Thoracic aorta (tissue), 2 donors: ENCODE measurements around the gene STAT5B. TPM values are rescaled to one million over a fixed set of nuclear protein-coding genes. Genes with fewer than 3 reads are reported as not detected.

ENCODE experiments used
- ATAC-seq: fragments of 150-250 bp; one replicate; pipeline ENCODE4 v1.8.0; 2017; ENCODE audit warnings: low read depth; ENCODE audit not compliant: insufficient number of reproducible peaks, low FRiP score
- DNase-seq: peaks from one replicate; pipeline ENCODE4 v3.0.0-alpha.2; 2020; ENCODE audit warnings: low spot score
- H3K27ac ChIP-seq, 2 donors: fragments of 200-600 bp; sonication (generic); 1 replicate in 1 of 2; 2 replicates in 1 of 2; pipeline ENCODE4 v1.5.1; 2016; ENCODE audit warnings: mild to moderate bottlenecking in 2 of 2, moderate library complexity in 2 of 2
- H3K27me3 ChIP-seq: fragments of 200-600 bp; sonication (generic); replicated peaks from 2 replicates; pipeline ENCODE4 v1.6.0; 2016; ENCODE audit warnings: mild to moderate bottlenecking; ENCODE audit not compliant: insufficient read depth
- H3K36me3 ChIP-seq: fragments of 200-600 bp; sonication (generic); one replicate; pipeline ENCODE4 v1.5.1; 2016
- H3K4me1 ChIP-seq, 2 donors: fragments of 200-600 bp; sonication (generic); 1 replicate in 1 of 2; 2 replicates in 1 of 2; pipeline versions ENCODE4 v1.5.1 to v1.6.0; 2016; ENCODE audit warnings: low read depth in 2 of 2, mild to moderate bottlenecking in 1 of 2; ENCODE audit not compliant: control insufficient read depth in 1 of 2
- H3K4me3 ChIP-seq: fragments of 200-600 bp; sonication (generic); 2 replicates; pipeline ENCODE4 v1.5.1; 2016; ENCODE audit warnings: mild to moderate bottlenecking
- H3K9me3 ChIP-seq: fragments of 200-600 bp; sonication (generic); 2 replicates; pipeline ENCODE4 v1.5.1; 2016
- CTCF ChIP-seq: fragments of 200-600 bp; sonication (generic); IDR thresholded peaks from one replicate; pipeline ENCODE4 v1.5.1; 2019; ENCODE audit warnings: antibody characterized with exemption
- total RNA-seq, 2 donors: library from RNA; depleted of rRNA; stranded (reverse); fragments of >200 nt; gene quantifications; one replicate each; pipeline versions ENCODE4 v1.1.0 to v1.2.3, GENCODE V29; 2016

STAT5B gene
- total RNA-seq, 2 donors from 2014 or later: 95.2 to 117 TPM

- Histone ChIP-seq H3K9me3 (no peaks in the 10 kb centered on the region), H3K36me3 (no peaks in the 10 kb centered on the region), H3K4me1 (peaks cover 8 to 34% of the 10 kb centered on the region in 2 donors), H3K27ac (no peak overlapping the region), H3K4me3 (no peak overlapping the region), H3K27me3 (no peaks in the 10 kb centered on the region)
- no peak for TF ChIP-seq CTCF
- ATAC-seq (no peak), DNase-seq (no peak)
Measured at GRCh38 chr17:42285346-42286050, 9.3 kb upstream of the STAT5B start.

GRCh38 chr17:42284566-42284965 is 8.4 kb upstream of the STAT5B start:
- Histone ChIP-seq H3K4me3 (no peak overlapping the region), H3K27ac (no peak overlapping the region), H3K9me3 (no peaks in the 10 kb centered on the region), H3K27me3 (no peaks in the 10 kb centered on the region), H3K36me3 (no peaks in the 10 kb centered on the region), H3K4me1 (peaks cover 8 to 27% of the 10 kb centered on the region in 2 donors)
- no peak for ATAC-seq
- DNase-seq: no peak
- TF ChIP-seq CTCF: no peak

GRCh38 chr17:42284024-42284369 is 7.8 kb upstream of the STAT5B start:
- H3K27ac ChIP-seq: no peak overlapping the region
- no peak for ATAC-seq
- H3K36me3 ChIP-seq: no peaks in the 10 kb centered on the region
- no peaks in the 10 kb centered on the region for H3K27me3 ChIP-seq
- H3K4me1 ChIP-seq: peaks cover 8 to 21% of the 10 kb centered on the region in 2 donors
- no peak for TF ChIP-seq CTCF
- no peak overlapping the region for H3K4me3 ChIP-seq
- no peaks in the 10 kb centered on the region for H3K9me3 ChIP-seq
- no peak for DNase-seq

GRCh38 chr17:42283241-42284023 is 7.2 kb upstream of the STAT5B start:
- H3K4me1 ChIP-seq: peaks cover 8 to 17% of the 10 kb centered on the region in 2 donors
- H3K27me3 ChIP-seq: no peaks in the 10 kb centered on the region
- H3K36me3 ChIP-seq: no peaks in the 10 kb centered on the region
- ATAC-seq (no peak), DNase-seq (no peak)
- H3K9me3 ChIP-seq: no peaks in the 10 kb centered on the region
- H3K4me3 ChIP-seq: no peak overlapping the region
- TF ChIP-seq CTCF: no peak
- H3K27ac ChIP-seq: no peak overlapping the region

- DNase-seq (no peak), ATAC-seq (no peak)
- Histone ChIP-seq H3K36me3 (no peaks in the 10 kb centered on the region), H3K4me1 (peaks cover 8 to 17% of the 10 kb centered on the region in 2 donors), H3K27ac (no peak overlapping the region), H3K9me3 (no peaks in the 10 kb centered on the region), H3K27me3 (no peaks in the 10 kb centered on the region), H3K4me3 (no peak overlapping the region)
- TF ChIP-seq CTCF: no peak
Measured at GRCh38 chr17:42282478-42283080, 6.4 kb upstream of the STAT5B start.
